GM10266 (cell line): Measurements from ENCODE around the gene CDC40.

Source experiments
- DNase-seq: peaks from one replicate; pipeline ENCODE4 v3.0.0; 2012; ENCODE audit errors: extremely low spot score
- TF ChIP-seq, protein P1 (sequence below): IDR thresholded peaks from 2 replicates; pipeline ENCODE4 v1.5.1; 2012; ENCODE audit warnings: mild to moderate bottlenecking, low read depth; ENCODE audit not compliant: control insufficient read depth, insufficient read depth; ENCODE audit errors: missing control alignments

CDC40 gene

DNA sequence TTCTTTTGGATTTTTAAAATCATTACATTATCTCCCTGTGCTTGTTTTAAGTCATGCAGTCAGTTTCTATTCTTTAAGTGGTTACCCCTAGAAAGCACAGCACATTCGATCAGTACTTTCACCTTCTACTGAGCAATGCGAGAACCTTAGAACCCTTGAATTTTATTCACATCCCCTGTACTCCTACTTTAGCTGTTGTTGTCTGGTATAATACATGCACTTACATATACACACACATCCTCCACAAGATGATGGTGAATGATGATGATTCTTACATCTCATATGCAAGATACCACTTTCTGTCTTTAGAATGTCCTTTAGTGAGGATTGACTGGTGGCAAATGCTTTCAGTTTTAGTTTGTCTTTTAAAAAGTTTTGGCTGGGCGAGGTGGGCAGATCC is 5.7 kb downstream of the CDC40 start:
- TF ChIP-seq, protein P1, sequence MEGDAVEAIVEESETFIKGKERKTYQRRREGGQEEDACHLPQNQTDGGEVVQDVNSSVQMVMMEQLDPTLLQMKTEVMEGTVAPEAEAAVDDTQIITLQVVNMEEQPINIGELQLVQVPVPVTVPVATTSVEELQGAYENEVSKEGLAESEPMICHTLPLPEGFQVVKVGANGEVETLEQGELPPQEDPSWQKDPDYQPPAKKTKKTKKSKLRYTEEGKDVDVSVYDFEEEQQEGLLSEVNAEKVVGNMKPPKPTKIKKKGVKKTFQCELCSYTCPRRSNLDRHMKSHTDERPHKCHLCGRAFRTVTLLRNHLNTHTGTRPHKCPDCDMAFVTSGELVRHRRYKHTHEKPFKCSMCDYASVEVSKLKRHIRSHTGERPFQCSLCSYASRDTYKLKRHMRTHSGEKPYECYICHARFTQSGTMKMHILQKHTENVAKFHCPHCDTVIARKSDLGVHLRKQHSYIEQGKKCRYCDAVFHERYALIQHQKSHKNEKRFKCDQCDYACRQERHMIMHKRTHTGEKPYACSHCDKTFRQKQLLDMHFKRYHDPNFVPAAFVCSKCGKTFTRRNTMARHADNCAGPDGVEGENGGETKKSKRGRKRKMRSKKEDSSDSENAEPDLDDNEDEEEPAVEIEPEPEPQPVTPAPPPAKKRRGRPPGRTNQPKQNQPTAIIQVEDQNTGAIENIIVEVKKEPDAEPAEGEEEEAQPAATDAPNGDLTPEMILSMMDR, result no peak
- peak; percentile 24 for DNase-seq

DNA sequence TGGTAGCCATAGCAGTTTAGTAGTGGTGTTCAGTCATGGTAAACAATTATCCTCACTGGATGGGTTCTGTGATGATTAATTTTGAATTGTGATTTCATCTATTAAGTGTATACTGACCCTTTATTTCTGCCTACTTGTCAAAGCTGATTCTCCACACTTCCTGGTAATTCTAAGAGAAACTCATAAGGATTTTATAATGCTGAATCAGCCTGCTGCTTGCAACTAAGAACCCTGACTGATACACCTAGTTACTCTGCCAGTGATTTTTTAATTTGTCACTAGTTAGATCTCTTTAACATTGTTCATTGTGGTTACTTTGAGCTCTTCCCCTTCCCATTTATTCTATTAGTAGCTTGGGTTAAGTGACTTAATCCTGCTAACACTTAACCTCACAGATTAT is 8.6 kb downstream of the CDC40 start:
- TF ChIP-seq, protein P1, result no peak
- DNase-seq, result no peak

DNA sequence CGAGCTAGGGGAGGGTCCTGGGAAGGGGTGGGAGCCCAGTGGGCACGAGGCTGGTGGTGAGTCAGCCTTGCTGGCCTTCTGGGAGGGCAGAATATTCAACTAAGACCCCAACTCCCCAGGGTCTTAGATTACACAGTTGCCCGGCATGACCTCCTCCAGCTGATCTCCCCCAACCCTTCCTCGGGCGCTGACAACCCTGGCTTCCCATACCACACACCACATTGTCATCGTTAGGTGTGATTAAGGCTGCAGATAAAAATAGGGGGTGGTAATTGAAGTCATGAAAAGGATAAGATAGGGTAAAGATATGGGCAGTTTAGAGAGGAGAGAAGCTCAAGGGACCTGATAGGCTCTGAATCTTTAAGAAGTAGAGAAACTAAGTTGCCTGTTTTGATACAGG is 10.5 kb downstream of the CDC40 start:
- TF ChIP-seq, protein P1, result no peak
- no peak for DNase-seq

DNA sequence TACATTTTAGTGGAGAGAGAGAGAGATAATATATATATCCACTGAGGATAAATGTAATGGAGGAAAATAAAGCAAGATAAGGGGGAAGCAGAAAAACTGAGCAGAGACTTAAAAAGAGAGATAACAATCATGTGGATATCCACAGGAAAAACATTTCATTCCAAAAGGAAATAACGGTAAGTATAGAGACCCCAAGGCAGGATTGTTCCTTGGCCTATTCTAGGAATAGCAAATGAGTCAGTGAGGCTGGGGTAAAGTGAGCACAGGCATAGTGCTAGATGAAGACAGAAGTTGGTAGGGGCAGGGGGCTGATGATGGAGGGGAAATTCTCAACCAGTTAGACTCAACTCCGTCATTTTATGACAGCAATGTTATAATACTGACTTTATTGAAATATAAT is 11.2 kb downstream of the CDC40 start:
- TF ChIP-seq, protein P1, result no peak

DNA sequence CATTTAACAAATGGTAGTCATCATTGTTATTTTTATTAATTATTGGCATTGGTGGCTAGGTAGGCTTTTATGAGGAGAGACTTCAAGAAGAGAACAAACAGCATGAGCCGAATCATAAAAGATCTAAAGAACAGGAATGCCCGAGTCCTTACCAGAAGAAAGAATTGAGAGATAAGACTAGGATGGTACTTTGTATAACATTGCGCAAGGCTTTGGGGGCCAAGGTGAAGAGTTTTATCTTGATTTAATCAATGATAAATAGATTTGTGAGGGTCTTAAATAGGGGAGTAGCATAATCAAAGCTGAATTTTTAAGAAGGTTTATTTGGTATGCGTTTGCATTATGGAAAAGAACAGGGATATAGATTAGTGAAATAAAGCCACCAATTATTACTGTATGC is 15.4 kb downstream of the CDC40 start:
- TF ChIP-seq, protein P1, result no peak
- DNase-seq, result no peak

More for the DNA sequence above, 11.2 kb downstream of the CDC40 start:
- no peak for DNase-seq

DNA sequence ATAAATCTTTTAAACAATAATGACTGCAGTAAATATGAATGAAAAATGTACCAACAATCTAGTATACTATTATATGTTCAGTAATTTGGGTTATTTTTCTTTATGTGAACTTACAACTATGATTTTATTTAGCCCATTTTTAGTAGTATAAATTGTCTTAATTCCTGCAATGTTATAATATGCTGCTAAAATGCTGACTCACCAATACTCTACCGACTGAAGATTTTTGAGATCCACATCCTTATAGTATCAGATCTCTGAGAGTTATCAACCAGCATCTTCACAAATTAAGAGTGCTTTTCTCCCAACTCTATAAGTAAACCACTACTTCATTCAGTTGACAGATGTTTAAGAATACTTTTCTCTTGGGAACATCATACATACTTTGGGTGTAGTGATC is 16.6 kb downstream of the CDC40 start:
- TF ChIP-seq, protein P1, result no peak

DNA sequence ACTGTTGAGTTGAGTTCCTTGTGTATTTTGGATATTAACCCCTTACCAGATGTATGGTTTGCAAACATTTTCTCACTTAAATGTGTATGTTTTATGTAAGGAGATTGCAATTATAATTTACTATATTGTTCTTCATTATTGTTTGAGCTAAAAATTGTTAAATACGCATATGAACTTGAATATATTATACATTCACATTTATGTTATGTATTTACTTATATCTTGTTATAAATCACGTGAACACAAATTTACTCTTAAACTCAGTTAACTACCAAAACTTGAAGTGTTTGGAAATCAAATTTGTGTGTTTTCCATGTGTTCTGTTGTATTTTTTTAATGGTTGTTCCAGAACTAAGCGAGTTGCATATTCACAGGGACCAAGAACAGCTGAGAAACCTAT is 18.3 kb downstream of the CDC40 start:
- TF ChIP-seq, protein P1, result no peak
- no peak for DNase-seq

More for the DNA sequence above, 16.6 kb downstream of the CDC40 start:
- DNase-seq, result no peak
